Measurements from ENCODE around the gene PWWP2B.

- TF ChIP-seq, protein P1, sequence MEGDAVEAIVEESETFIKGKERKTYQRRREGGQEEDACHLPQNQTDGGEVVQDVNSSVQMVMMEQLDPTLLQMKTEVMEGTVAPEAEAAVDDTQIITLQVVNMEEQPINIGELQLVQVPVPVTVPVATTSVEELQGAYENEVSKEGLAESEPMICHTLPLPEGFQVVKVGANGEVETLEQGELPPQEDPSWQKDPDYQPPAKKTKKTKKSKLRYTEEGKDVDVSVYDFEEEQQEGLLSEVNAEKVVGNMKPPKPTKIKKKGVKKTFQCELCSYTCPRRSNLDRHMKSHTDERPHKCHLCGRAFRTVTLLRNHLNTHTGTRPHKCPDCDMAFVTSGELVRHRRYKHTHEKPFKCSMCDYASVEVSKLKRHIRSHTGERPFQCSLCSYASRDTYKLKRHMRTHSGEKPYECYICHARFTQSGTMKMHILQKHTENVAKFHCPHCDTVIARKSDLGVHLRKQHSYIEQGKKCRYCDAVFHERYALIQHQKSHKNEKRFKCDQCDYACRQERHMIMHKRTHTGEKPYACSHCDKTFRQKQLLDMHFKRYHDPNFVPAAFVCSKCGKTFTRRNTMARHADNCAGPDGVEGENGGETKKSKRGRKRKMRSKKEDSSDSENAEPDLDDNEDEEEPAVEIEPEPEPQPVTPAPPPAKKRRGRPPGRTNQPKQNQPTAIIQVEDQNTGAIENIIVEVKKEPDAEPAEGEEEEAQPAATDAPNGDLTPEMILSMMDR (IDR thresholded peaks at IDR 0.05): no peak
- TF ChIP-seq PRRX2 (CRISPR knock-in tag; IDR thresholded peaks at IDR 0.05) (no peak), MAX (CRISPR knock-in tag; IDR thresholded peaks at IDR 0.05) (no peak), SP1 (CRISPR knock-in tag; conservative IDR thresholded peaks at IDR 0.05) (no peak), MYBL2 (CRISPR knock-in tag; IDR thresholded peaks at IDR 0.05) (no peak)
- TF ChIP-seq, protein P2, sequence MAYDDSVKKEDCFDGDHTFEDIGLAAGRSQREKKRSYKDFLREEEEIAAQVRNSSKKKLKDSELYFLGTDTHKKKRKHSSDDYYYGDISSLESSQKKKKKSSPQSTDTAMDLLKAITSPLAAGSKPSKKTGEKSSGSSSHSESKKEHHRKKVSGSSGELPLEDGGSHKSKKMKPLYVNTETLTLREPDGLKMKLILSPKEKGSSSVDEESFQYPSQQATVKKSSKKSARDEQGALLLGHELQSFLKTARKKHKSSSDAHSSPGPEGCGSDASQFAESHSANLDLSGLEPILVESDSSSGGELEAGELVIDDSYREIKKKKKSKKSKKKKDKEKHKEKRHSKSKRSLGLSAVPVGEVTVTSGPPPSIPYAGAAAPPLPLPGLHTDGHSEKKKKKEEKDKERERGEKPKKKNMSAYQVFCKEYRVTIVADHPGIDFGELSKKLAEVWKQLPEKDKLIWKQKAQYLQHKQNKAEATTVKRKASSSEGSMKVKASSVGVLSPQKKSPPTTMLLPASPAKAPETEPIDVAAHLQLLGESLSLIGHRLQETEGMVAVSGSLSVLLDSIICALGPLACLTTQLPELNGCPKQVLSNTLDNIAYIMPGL (CRISPR knock-in tag; IDR thresholded peaks at IDR 0.05): no peak
Measured at GRCh38 chr10:132356621-132357195, 40.3 kb upstream of the PWWP2B start.

Measured in WTC11 (cell line).